ENCODE data around the gene C11orf24.

DNA sequence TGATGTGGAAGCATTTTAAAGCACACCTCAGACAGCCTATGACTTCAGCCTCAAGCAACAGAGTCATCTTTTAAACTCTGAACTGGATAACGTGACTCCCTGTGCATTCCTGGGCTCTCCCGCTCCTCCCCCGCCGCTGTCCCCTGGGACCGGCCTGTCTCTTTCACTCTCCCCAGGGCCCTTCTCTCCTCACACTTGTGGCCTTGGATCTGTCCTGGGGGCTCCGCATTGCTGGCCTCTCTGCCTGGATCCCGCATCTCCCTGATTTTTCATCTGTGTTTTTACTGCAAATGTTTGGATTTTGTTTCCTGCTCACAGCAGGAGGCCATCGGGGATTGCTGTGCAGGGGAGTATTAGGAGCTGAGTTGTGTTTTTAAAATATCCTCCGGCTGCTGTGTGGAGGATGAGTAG is 15.4 kb downstream of the C11orf24 start:
- TF ChIP-seq, protein P1, sequence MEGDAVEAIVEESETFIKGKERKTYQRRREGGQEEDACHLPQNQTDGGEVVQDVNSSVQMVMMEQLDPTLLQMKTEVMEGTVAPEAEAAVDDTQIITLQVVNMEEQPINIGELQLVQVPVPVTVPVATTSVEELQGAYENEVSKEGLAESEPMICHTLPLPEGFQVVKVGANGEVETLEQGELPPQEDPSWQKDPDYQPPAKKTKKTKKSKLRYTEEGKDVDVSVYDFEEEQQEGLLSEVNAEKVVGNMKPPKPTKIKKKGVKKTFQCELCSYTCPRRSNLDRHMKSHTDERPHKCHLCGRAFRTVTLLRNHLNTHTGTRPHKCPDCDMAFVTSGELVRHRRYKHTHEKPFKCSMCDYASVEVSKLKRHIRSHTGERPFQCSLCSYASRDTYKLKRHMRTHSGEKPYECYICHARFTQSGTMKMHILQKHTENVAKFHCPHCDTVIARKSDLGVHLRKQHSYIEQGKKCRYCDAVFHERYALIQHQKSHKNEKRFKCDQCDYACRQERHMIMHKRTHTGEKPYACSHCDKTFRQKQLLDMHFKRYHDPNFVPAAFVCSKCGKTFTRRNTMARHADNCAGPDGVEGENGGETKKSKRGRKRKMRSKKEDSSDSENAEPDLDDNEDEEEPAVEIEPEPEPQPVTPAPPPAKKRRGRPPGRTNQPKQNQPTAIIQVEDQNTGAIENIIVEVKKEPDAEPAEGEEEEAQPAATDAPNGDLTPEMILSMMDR (IDR thresholded peaks at IDR 0.05): no peak
- TF ChIP-seq POLR2A (IDR thresholded peaks at IDR 0.05): no peak

All from heart left ventricle (tissue), 13 donors.